ENCODE measurements around the gene COL17A1.

The COL17A1 gene

DNA sequence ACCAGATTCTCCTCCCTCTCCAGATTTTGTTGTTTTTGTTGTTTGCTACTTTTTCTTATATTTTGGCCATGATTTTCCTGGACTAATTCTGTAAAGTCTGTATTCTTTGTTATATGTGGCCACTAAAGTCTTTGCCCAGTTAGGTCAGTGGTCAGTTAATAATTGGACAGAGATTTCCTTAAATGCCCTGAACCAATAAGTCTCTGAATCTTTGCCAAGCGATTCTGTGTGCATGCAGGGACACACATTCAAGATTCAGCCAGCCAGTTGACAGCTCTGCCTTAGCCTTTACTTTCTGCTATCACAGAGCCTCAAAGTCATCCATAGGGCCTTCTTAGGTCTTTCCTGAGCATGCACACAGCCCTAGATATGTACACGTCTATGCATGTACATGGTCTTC, 11.0 kb upstream of the COL17A1 start:
- no peak for DNase-seq

DNA sequence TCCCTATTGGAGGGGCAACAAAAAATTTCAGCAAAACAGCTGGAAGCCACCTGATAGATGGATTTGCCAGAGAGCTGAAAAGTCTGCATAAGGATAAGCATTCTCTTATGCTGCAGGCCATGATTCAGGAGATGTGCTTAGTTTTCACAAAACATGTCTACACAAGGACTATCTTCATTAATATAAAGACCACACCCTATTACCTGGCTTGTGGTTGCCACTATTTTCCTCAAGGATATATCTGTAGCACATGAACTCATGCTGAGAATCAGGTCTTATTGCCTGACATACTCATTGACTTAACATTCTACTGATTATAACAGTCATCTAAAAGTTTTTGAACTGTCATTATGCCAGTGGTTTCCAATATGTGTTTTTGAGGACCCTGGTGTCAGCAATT, 7.1 kb upstream of the COL17A1 start:
- no peak for DNase-seq

DNA sequence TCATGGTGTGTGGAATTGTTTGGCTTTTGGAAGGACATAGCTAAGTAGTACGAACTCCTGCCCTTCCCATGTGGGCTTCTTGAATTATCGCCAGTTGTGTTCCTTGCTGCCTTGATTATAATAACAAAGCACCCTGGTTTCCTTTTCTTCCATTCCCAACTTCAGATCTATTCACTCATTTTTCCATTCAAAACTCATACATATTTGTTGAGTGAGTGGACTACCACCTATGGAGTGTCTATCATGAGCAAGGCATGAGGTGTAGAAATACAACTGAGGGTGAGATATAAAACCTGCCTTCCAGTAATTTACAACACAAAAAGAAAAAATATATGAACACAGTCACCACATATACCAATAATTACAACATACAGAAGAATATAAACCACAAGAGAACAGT, 4.9 kb upstream of the COL17A1 start:
- DNase-seq: no peak

DNA sequence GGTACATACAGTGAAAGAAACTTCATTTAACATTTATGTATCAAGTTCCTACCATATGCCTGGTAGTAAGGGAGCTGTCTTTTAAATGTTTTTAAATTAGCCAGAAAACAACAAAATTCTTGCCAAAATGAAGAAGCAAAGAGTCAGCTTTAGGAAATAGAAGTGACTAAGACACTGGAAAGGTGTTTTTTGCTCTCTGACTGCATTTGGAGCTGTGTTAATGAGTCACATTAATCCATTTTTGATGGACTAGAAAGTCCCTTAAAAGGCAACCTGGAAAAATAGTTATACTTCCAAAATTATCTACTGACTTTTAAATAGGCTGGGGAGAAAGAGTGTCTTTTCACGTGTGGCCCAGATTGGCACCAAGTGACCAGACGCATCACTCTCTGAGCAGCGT, 3.9 kb upstream of the COL17A1 start:
- DNase-seq: no peak

DNA sequence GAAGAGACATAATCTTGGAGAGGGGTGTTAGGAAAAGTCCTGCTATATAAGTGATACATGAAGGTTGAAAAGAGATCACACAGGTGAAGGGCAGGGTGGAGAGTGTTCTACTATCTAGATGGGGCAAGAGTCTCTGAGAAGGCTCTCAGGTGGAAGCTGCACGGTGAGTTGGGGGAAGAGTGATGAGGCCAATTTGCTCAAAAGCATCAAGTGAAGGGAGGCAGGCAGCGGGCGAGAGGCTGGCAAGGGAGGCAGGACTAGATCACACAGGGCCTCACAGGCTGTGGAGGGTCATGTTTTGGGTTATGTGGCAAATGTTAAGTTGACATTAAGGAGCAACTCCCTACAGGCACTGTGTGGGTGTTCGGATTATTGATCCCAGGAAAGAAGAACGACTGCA, 2.6 kb upstream of the COL17A1 start:
- DNase-seq: no peak

DNA sequence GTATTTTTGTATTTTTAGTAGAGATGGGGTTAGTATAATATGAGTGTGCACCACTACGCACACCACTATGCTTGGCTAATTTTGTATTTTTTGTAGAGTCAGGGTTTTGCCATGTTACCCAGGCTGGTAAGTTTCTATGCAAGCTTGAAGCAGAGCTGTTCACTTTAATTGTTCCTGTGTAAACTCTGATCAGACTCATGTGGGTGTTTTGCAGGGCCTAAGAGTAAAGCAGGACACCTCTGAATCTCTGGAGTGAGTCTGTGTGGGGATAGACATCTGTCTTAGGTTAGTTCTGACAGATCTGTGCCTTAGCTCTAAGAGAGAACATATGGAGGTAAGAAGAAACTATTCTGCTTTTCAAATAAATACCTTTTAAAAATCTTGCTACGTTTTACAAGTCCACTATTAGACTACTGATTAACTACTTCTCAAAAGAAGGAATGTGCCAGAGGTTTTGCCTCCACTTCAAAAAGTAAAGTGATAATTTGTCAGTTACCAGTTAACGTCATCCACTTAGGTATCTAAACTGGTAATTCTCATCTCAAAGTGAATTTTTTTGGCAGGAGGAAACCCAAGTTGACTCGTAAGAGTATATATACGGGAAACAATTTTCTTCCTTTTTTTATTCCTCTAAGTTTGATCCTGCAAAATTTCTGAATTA, 1.1 kb downstream of the COL17A1 start:
- no peak for DNase-seq

DNA sequence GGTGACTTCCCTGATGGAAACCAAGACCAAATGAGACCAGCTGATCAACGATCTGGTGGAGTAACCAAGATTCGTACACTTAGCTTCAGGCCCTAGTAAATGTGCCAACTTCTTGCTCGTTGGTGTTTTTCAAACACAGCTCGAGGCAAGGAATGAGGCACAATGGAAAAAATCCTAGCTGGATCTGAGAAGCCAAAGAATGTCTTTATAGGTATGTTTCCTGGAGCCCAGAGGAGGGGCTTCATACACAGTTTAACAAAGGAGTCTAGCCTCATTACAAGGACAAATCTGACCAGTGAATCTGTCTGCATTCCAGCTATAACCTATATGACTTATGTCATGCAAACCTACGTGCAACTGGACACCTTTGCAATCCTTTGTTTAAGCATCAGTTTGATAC, 3.7 kb downstream of the COL17A1 start:
- DNase-seq: no peak

DNA sequence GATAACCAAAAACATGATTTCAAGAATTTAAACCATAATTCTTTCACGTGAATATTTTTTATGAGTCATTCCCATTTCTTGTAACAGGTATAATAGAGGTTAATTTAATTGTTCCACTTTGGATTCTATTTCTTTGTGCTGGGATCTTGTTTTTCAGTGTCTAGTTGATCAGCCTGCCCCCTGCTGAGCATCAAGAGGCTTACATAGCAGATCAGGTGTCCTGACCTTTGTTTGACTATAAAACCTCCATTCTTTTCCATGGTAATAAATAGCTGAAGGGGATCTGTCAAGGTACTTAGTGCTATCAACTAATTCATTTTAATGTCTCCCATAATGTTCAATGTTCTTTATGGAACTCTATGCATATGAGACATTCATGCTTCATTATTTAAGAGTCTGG, 4.9 kb downstream of the COL17A1 start:
- DNase-seq: no peak

DNA sequence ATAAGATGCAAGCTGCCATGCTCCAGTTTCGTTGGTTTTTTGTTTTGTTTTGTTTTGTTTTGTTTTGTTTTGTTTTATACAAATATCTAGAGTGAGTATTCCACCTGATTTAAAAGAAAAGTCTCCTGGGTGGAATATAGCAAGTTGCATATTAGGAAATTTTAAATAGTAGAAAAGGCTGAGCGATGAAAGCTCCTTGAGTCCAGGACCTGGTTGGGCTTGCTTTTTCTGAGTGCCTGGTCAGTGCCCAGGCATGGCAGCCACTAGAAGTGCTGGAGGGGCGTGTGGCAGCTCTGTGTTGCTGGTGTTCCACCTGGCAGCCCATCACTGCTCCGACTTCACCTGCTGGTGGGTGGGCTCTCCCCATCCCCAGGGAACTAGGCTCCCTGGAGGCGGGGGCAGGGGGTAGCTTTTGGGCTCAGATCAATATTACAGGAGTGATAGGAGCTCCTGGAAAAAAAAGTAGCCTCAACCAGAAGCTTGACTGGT, 8.0 kb downstream of the COL17A1 start:
- DNase-seq: no peak

DNA sequence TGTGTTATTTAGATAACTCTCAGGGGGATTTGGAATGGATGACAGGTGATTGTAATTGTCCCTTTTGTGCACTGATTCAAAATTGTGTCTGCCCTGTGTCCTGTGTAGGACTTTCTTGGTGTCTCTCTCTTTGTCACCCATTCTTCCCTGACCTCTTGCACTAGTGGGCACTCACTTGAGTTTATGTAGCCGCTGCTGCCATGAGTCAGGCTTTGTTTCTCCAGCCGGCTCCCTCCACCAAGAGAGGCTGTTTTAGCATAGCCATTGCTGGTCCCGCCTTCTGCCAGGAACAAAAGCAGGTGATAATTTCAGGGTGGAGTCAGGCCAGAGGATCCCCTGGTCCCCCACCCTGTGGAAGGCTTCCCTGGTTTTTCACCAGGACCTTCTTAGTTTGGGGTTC, 8.4 kb downstream of the COL17A1 start:
- no peak for DNase-seq

DNA sequence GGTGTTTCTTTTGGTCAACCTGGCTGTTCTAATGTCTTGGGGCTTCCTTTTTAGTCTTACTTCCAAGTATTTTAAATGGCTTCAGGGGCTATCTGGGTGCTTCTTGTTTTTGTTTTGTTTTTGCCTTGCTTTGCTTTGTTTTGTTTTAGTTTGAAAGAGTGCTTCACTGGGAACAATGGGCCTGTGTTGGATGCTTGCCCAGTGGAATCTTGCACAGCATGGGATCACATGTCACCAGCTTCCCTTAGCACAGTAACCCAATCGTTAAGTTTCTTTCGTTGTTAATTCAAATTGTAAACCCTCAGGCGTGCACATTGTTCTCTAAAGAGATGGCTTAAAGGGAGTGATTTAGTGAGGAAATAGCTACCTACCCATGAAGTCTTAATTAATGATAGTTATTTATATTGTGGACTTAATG, 8.9 kb downstream of the COL17A1 start:
- DNase-seq: no peak

DNA sequence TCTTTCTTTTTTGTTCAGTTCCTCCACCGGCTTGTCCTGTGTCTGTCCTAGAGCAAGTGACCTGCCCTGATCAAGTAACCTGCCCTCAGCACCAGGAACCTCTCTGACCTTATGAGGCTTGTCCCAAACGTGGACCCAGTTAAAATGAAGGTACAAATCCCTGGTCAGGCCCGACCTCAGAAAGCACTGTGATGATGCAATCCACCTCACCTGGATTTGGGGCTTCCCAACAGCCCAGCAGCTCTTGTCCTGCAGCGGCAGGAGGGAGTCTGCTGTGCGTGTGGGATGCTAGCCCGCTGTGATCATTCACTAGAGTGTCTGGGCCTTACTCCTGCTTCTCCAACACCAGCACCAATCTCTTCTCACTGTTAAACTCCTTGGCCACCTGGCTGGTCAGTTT, 11.2 kb downstream of the COL17A1 start:
- no peak for DNase-seq

DNA sequence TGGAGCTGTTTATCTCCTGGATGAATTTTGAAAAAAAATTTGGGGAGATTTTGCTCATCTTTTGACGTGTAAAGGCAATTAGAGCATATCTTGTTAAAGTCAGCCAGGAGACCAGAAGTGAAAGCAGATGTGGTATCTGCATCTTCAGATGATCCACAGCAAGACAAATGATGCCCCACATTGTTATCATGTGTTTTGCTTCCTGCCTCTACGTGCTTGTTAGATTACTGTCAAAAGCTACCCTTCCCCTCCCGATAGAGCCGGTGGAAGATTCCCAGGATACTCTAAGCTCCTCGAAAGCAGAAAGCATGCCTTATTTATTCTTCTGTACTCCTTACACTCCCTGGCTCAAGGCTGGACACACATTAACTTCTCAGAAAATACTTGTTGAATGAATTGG, 12.9 kb downstream of the COL17A1 start:
- DNase-seq: no peak

DNA sequence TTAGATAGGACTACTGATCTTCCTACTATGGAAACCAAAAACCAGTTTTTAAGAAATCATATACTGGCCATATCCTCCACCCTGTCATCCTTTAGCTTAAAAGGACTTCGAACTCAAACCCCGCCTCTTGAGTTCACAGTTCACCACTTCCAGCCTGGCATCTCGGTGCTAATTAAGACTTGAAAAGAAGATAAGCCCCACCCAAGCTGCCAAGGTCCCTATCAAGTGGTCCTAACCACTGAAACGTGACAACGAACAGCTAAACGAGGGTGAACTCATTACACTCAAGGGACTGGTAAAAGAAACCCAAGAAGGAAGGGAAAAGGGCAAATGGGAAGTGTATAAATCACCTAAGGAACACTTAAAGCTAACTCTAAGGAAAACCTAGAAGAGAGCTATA, 16.1 kb downstream of the COL17A1 start:
- no peak for DNase-seq

DNA sequence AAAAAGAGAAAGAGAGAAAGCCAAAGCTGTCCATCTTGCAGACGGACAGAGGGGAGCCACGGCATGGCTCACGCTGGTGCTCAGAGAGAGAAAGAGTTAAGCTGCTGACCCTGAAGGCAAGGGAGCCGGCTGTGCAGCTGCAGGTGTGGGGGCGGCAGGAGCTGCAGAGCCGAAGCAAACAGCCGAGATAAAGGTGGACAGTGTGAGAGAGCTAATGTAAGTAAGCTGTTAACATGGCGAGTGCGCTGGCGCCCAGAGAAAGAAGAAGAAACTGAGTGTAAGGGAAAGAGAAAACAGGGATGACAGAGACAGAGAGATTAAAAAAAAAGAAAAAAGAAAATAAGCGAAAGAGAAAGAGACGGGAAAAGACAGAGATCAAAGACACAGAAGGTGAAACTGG, 18.2 kb downstream of the COL17A1 start:
- no peak for DNase-seq

DNA sequence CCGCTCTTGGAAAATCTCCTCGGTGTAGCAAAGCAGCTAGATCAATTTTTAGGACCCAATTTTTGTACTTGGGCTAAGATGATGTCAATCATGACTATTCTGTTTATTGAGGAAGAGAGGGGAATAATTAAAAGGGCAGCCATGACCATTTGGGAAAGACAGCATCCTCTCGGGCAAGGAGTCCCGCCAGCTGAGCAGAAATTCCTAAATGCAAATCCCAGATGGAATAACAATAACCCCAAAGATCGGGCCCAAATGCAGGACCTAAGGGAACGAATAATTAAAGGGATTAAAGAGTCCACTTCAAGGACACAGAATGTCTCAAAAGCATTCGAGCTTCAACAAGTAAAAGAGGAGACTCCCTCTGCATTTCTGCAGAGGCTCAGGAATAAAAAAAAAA, 18.7 kb downstream of the COL17A1 start:
- DNase-seq: no peak

DNA sequence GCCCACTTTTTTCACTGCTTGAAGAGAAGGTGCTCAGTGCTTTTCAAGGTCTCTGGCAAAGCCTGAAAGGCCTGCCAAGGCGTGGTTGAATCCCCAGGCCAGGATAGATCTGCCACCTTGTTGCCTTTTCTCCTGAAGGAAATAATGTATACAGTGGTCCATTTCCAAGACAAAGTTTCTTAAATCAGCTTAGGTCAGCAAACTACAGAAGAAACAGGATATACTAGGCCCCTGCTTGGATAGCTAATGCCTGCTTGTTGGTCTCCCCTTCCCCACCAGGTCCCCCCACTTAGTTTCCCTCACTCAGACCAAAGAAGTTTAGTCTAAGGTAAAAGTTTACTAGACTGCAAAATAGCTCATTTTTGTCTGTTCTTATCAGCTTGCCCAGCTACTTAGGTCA, 19.9 kb downstream of the COL17A1 start:
- DNase-seq: no peak

DNA sequence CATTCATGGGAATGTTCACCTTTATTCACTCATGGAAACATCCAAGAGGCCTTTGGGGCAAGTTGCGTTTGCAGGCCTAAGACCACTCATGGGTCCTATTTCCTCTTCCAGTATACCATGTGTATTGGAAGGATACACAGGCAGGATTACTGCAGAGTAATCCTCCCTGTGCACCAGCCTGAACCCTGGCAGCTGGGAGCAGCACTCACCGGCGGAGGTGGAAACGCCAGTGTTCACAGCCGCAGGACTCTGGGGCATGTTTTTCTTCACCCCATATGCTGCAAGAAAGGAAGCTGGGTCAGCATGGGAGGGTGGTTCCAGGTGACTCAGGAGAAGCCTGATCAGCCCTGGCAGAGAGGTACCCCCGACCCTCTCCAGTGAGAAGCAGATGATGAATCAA, 24.5 kb downstream of the COL17A1 start:
- DNase-seq: no peak

DNA sequence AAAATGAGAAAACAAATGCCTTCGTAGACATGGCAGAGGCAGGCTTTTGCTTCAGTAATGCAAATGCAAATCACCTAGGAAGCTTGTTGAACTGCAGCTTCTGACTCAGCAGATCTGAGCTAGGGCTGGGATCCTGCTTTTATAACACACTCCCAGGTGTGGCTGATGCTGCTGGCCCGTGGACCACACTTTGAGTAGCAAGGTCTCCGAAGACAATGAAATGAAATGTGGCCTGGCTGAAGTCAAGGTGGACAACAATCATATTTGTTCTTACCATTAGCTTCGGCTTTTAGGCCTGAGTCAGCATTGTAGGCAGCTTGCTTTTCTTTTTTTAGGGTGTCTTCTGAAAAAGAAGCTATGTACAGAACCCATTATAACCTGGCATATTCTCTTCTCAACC, 26.3 kb downstream of the COL17A1 start:
- no peak for DNase-seq

DNA sequence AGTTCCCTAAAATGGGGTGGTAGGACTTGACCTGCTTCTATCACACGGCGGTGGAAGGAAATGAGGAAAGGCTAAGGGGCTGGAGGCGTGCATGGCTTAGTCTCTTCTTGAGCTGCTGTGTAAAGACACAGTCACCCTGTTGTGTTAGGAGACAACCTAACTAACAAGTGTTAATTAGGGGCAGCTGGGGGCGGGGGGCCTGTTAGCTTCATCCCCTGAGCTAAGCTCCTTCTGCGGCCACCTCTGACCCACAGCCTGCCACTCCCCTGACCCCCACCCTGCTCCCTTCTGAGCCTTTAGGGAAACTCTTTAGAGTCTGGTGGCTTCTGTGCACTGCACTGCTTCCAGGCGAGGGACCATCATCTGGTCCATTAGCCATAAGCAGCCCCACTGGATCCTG, 28.0 kb downstream of the COL17A1 start:
- no peak for DNase-seq

DNA sequence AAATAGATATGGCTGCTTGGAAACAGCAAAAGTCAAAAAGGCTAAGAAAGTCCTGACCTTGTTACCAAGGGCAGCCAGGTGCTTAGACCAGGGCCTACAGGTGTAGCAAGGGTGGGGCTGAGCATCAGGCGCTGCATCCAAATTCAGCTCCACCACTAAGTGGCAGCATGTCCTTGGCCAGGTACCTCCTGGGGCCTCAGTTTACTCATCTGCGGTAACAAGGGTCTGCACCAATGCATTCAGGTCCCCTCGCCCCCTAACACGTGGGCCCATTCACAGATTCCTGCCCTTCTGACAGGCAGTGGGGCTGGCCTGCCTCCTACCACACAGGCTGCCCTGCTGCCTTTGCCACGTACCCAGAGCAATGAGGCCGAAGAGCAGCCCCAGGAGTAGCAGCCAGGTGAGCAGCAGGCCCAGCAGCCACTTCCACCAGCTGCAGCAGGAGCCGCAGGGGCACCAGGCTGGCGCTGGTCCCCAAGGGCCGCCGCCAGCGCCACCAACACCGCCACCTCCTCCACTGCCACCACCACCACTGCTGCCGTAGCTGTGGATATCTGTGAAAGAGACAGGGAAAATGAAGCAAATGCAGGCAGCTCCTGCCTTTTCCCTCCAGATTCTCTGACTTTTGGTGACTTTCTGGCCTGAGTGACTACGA, 28.9 kb downstream of the COL17A1 start:
- DNase-seq: no peak

DNA sequence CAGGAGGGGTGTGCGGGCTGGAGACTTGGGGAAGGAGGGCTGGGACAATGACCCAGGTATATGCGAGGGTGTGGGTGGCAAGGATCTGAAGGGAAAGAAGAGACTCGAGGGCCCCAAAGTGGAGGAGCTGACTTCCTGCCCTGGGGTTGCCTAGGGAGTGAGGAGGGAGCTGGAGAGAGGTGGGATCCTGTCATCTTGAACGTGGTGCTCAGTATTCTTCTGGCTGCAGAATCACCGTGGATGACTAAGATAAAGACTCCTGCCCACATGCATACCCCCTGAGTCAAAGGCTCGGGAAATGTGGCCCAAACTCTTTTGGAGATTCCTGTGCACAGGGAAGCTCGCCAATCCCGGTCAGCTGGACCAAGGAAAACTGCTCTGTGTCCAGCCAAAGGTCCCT, 31.2 kb downstream of the COL17A1 start:
- DNase-seq: no peak

DNA sequence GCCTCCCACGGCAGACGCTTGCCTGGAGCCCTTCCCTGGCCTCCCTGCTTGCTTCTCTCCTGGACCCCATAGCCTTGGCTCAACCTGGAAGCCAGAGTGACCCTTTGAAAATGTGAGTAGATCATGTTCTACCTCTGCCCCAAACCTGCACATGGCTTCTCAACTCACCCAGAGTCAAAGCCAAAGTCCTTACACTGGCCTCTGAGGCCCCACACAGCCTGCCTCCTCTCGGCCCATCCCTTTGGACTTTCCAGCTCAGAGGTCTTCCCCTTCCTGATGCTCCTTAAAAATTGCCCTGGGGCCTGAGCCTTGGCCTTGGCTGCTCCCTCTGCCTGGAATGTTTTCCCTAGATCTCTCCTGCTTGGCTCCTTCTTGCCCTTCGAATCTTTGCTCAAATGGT, 32.5 kb downstream of the COL17A1 start:
- DNase-seq: no peak

DNA sequence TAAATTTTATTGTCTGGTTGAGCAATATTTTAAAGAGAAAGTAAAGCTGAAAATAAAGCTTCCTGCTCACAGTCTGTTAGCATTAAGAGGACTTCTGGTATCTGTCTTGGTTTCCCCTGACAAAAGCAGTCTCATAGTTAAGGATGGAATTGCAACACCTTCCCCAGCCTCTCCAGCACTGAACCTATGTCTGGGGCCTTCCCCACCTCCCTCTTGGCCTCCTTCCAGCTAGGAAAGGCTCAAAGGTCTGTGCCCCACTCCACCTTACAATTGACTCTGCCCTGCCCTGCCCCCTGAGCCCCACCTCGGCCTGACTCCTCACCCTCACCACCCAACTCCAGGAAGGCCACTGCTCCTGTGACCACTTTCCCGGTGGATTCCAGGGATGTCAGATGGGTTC, 33.2 kb downstream of the COL17A1 start:
- DNase-seq: no peak
